ENCODE data around the gene ADGRG6.
"Not testable (repeated sequence)": the region's sequence is repeated elsewhere in the genome, so short reads cannot be mapped to it uniquely, and the experiment has no call there.

The ADGRG6 gene

DNA sequence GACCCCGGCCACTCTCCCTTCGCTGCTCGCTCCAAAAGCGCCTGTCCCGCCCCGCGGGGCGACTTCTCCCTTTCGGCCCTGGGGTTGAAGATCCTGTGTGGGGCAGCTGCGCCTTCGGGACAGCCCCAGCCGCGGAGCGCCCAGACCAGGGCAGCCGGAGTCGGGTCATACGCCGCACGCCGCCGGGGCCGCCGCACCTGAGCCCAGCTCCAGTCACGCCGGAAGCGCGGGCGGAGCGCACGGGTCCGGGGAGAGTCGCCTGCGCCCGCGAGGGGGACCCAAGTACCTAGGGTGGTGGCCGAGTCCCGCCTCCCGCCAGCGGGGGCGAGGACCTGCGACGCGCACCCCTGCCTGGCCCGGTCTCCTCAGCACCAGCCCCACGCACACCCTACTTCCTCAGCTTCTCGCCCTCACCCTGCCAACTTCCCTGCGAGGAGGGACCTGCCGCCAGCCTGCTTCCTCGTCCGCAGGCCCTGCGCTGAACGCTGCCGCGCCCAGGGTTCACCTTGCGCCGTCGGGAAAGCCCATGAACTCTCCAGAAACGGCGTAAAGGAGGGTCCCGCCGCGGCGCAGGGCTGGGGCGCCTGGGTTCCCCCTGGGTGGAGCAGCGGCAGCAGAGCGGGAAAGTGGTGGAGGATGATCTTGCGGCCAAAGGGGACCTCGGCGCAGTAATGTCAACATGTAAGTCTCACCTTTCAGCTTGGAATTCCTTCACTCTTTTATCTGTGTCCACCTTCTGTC lies at the start of gene ADGRG6:
Gene ADGRG6, plus strand, starts transcription at position 357 of the 741 bp plus-strand sequence. Its CDS starts 323 bp downstream, at position 680.
- no peak for DNase-seq (ENCODE audit: low read depth)

DNA sequence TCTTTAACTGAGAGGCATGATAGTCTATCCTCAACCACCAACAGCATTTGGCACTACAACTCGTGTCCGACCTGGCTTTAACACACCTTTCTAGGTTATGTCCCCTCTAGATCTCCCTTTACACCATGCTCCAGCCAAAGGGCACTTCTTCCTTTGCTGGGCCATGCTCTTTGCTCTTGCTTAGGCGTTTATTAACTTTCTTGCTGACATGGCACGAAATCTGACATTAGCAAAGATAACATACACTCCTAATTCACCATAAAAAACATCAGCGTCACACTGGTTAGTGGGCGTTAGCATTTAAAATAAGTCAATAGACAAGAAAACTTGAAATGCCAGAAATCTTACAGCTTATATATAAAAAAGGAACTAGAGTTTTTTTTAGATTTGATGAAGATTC lies 47.3 kb upstream of the ADGRG6 start:
- DNase-seq (ENCODE audit: low read depth), result no peak

DNA sequence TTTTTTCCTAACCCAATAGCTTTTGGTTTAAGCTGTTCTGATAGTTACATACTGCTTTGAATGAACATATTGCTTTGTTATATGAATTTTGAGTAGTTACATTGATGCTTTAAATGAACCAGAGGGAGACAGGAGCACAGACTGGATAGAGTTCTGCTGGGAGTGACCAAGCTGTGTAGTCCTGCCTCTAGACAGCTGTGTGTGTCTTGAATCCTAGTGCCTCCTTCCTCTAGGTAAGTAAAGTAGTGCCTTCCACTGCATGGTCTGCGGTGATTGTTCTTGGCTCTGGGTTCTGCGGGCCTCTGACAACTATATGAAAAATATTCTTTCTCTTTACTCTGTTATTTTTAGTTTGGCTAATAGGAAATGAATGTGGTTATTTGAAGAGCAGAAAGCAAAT lies 46.0 kb upstream of the ADGRG6 start:
- DNase-seq (ENCODE audit: low read depth), result no peak

DNA sequence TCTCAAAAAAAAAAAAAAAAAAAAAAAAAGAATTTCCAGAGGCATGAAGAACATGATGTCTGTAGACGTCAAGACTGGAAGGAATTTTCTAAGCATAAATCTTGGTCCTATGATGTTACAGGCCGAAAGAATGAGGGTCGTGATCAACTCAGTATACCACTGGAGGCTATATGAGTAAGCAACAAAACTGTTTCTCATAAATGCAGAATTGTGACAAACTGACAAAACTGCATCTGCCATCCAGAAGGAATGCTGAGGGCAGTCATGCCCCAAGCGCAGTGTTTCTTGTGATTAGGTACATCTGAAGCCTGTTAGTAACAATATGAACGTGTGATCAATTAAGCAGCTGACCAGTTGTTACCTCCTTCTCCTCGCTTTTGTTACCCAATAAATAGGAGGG lies 43.5 kb upstream of the ADGRG6 start:
- no peak for DNase-seq (ENCODE audit: low read depth)

GRCh38 chr6:142258757-142259156 lies 43.0 kb upstream of the ADGRG6 start:
- no peak for DNase-seq (ENCODE audit: low read depth)

- no peak for DNase-seq (ENCODE audit: low read depth)
Measured at GRCh38 chr6:142260748-142261147, 41.1 kb upstream of the ADGRG6 start.

DNA sequence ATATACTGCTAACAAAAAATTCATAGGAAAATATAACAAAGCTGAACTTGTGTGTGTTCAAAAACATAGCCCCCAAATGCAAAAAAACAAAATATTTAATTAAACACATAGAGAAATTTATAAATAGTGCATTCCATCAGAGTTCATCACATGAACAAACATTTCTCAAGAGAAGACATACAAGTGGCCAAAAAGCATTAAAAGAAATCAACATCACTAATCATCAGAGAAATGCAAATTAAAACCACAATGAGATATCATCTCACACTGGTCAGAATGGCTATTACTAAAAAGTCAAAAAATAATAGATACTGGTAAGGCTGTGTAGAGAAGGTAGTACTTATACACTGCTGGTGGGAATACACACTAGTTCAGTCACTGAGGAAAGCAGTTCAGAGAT lies 39.6 kb upstream of the ADGRG6 start:
- no peak for DNase-seq (ENCODE audit: low read depth)

- DNase-seq (ENCODE audit: low read depth), result no peak
Measured at GRCh38 chr6:142265476-142265875, 36.3 kb upstream of the ADGRG6 start.

- no peak for DNase-seq (ENCODE audit: low read depth)
Measured at GRCh38 chr6:142266060-142266459, 35.7 kb upstream of the ADGRG6 start.

GRCh38 chr6:142271476-142271875 lies 30.3 kb upstream of the ADGRG6 start:
- DNase-seq (ENCODE audit: low read depth), result no peak

GRCh38 chr6:142274656-142275055 lies 27.2 kb upstream of the ADGRG6 start:
- DNase-seq (ENCODE audit: low read depth), result no peak

GRCh38 chr6:142275236-142276006 lies 26.4 kb upstream of the ADGRG6 start:
- no peak for DNase-seq (ENCODE audit: low read depth)

DNA sequence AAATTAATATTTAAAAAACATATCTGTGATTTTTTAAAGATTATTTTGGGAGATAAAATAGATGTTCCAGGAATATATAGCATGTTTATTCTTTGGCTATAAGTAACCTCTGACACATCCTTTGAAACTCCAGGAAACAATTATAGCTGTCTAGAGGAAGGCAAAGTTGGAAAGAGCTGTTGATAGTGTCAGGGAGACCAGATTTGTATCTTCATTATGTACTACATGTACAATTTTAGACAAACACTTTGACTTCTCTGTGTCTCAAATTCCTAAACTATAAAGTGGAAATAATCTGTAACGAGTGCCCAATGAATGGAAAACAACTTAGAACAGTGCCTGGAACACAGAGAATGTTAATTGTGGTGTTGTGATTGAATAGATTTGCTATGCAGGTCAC lies 25.6 kb upstream of the ADGRG6 start:
- no peak for DNase-seq (ENCODE audit: low read depth)

- DNase-seq (ENCODE audit: low read depth), result no peak
Measured at GRCh38 chr6:142279350-142280180, 22.2 kb upstream of the ADGRG6 start.

GRCh38 chr6:142280265-142280664 lies 21.5 kb upstream of the ADGRG6 start:
- no peak for DNase-seq (ENCODE audit: low read depth)

DNA sequence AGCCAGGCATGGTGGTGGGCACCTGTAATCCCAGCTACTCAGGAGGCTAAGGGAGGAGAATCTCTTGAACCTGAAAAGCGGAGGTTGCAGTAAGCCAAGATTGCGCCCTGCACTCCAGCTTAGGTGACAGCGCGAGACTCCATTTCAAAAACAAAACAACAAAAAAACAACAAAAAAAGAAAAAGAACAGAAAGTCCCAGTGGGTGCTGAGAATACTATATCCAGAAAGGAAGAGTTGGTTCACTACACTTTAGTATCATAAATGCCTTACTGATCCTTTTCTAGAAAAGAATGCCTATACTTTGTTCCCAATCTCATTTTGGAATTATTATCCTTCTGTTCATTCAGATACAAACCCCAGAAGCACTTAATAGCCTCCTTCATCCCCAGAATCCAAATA lies 20.9 kb upstream of the ADGRG6 start:
- no peak for DNase-seq (ENCODE audit: low read depth)

GRCh38 chr6:142283138-142283537 lies 18.7 kb upstream of the ADGRG6 start:
- DNase-seq (ENCODE audit: low read depth), result not testable (repeated sequence)

DNA sequence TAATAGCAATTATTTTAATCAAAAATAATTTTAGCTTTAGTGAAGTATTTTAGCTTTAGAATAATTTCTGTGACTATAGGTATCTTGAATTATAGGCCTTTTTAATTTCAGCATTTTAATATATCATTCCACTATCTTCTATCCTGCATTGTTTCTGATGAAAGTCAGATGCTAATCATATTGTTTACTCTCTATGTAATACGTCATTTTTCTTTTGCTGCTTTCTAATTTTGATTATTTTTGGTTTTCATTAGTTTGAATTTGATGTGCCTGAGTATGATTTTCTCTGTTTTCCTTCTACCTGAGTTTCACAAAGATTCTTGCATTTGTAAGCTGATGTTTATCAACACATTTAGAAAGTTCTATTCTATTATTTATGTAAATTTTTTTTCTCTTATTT lies 17.4 kb upstream of the ADGRG6 start:
- DNase-seq (ENCODE audit: low read depth), result no peak

GRCh38 chr6:142285235-142286087 lies 16.3 kb upstream of the ADGRG6 start:
- no peak for DNase-seq (ENCODE audit: low read depth)

DNA sequence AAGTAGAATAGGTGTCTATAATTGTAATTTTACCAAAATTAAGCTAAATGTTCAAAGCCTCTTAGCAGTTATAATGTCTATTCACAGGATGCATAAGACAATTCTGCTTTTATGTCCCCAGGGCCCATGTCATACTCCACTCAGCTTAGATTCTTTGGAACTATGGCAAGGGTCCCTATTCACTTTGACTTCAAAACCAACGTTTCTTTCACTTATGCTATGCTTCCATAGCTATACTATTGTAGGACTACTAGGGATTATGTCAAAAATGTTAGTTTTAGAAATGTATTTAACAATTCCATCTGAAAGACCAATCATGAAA lies 15.8 kb upstream of the ADGRG6 start:
- DNase-seq (ENCODE audit: low read depth), result no peak

GRCh38 chr6:142289687-142290086 lies 12.1 kb upstream of the ADGRG6 start:
- DNase-seq (ENCODE audit: low read depth), result no peak

- DNase-seq (ENCODE audit: low read depth), result no peak
Measured at GRCh38 chr6:142290851-142291250, 11.0 kb upstream of the ADGRG6 start.
